IMR-90 (cell line): ENCODE results near the gene CHD2.

Experiments used
- FOS ChIP-seq: fragments of 150-350 bp; IDR thresholded peaks from 2 replicates; pipeline ENCODE4 v1.6.1; 2016; ENCODE audit warnings: low read depth, low read length
- MAZ ChIP-seq: IDR thresholded peaks from 2 replicates; pipeline ENCODE4 v1.6.1; 2012; ENCODE audit warnings: low read depth, mild to moderate bottlenecking, low read length, improper control_type of control experiment, moderate library complexity, borderline replicate concordance
- MXI1 ChIP-seq: IDR thresholded peaks from 2 replicates; pipeline ENCODE4 v1.6.1; 2012; ENCODE audit warnings: low read depth, mild to moderate bottlenecking, low read length, moderate library complexity, borderline replicate concordance
- NFE2L2 ChIP-seq: fragments of 150-350 bp; IDR thresholded peaks from 2 replicates; pipeline ENCODE4 v1.6.1; 2016; ENCODE audit warnings: low read depth, mild to moderate bottlenecking, low read length
- POLR2A ChIP-seq: IDR thresholded peaks from 2 replicates; pipeline ENCODE4 v1.6.1; 2012; ENCODE audit warnings: mild to moderate bottlenecking, low read depth, low read length
- RAD21 ChIP-seq: IDR thresholded peaks from 2 replicates; pipeline ENCODE4 v1.6.1; 2012; ENCODE audit warnings: low read length, improper control_type of control experiment
- SMC3 ChIP-seq: fragments of 150-350 bp; IDR thresholded peaks from 2 replicates; pipeline ENCODE4 v1.6.1; 2016; ENCODE audit warnings: low read depth, mild to moderate bottlenecking, antibody characterized with exemption, low read length, moderate library complexity
- TF ChIP-seq, protein P1 (sequence below): conservative IDR thresholded peaks from 2 replicates; pipeline ENCODE4 v1.5.1; 2012; ENCODE audit warnings: mild to moderate bottlenecking, low read depth, low read length, improper control_type of control experiment

DNA sequence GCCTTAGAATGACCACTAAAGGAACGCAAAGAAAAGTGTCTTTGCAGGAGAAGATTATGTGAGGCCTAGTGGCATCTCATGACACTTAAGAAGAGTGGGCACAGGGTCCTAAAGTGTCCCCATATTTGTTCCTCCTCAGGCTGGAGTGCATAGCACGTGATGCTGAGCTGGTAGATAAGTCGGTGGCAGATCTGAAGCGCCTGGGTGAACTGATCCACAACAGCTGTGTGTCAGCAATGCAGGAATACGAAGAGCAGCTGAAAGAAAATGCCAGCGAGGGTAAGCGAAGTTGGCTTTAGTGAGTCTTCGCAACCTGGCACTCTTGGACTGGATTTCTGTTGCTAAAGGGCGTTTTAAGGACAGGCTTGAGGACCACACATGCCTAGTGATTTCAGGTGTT is 92.6 kb downstream of the CHD2 start:
- TF ChIP-seq MAZ (no peak), SMC3 (no peak), FOS (no peak), POLR2A (no peak), RAD21 (no peak), MXI1 (no peak), NFE2L2 (no peak)
- TF ChIP-seq, protein P1, sequence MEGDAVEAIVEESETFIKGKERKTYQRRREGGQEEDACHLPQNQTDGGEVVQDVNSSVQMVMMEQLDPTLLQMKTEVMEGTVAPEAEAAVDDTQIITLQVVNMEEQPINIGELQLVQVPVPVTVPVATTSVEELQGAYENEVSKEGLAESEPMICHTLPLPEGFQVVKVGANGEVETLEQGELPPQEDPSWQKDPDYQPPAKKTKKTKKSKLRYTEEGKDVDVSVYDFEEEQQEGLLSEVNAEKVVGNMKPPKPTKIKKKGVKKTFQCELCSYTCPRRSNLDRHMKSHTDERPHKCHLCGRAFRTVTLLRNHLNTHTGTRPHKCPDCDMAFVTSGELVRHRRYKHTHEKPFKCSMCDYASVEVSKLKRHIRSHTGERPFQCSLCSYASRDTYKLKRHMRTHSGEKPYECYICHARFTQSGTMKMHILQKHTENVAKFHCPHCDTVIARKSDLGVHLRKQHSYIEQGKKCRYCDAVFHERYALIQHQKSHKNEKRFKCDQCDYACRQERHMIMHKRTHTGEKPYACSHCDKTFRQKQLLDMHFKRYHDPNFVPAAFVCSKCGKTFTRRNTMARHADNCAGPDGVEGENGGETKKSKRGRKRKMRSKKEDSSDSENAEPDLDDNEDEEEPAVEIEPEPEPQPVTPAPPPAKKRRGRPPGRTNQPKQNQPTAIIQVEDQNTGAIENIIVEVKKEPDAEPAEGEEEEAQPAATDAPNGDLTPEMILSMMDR: no peak
